ENCODE measurements around the gene PUM1.
"Not testable (repeated sequence)": the region's sequence is repeated elsewhere in the genome, so short reads cannot be mapped to it uniquely, and the experiment has no call there.

PUM1 gene

DNA sequence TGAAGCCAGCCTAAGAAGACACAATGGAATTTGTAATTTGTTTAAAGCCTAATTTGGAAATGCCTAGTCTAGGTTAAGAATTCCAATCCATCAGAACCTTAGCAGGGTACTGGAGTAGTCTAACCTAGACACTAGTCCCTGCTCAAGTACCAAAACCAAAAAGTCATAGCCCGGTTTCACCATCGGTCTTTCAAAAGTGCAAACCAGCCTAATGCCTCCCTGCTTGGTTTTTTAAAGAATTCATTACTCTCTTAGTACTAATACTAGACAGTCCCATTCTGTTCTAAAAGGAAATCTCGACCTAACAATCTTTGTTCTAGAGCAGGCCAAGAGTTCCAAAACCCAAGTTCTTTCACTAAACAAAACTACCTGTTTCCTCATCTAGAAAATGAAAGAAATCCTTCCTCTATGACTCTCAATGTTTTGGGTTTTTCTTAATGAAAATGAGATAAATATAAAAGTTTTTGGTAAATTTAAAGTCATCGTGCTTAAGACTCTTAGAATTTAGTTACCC lies 2.6 kb downstream of the PUM1 start:
- no peak for DNase-seq

DNA sequence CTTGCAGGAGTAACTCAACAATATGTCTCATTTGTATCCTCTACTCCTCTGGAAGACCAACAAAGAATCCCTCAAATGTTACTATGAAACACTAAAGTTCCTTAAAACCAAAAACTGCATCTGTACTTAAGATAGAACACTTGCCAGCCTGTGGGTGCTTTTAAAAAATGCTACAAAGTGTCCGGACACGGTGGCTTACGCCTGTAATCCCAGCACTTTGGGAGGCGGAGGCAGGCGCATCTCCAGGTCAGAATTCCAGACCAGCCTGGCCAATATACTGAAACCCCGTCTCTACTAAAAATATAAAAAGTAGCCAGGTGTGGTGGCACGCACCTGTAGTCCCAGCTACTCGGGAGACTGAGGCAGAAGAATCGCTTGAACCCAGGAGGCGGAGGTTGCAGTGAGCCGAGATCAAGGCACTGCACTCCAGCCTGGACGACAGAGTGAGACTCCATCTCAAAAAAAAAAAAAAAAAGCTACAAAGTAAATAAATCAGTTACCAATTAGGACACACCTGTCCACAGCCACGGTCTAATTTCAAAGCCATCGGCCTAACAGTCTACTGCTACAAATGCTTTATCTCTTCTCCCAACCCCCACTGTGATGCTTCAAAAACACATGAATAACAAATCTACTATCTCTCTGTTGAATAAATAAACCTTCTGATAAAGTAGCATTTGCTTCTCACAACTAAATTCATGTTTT lies 3.2 kb downstream of the PUM1 start:
- DNase-seq, result not testable (repeated sequence)

DNA sequence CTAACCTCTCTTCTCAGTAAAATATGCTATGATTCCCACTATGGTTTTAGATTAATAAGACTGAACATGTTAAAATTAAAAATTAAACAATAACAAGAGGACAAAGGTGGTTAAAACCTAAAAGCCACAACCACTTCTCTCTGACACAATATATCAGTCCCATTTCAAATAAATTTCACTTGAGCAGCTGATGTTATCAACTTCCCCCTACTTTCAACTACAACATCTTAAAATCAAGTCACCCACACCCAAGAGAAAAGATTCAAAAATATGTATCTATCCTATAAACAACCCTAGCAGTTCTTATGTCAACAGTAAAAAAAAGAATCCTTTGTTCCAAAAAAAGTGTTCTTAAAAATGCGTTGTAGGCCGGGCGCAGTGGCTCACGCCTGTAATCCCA lies 7.5 kb downstream of the PUM1 start:
- no peak for DNase-seq

DNA sequence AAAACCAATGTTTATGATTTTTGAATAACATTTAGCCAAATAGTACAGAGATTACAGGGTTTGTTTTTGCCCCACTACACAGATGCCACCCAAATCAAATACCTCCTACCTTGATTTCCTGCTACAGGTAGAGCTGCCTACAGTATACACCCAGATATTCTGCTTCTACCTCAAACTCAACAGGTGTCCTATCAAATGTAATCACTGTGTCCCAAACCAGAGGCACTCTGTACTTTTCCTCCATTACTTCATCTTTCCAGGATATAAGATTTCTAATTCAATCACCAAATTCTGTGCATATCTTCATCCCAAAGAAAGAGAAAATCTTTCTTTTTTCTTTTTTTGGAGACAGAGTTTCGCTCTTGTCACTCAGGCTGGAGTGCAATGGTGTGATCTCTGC lies 9.6 kb downstream of the PUM1 start:
- DNase-seq, result no peak

DNA sequence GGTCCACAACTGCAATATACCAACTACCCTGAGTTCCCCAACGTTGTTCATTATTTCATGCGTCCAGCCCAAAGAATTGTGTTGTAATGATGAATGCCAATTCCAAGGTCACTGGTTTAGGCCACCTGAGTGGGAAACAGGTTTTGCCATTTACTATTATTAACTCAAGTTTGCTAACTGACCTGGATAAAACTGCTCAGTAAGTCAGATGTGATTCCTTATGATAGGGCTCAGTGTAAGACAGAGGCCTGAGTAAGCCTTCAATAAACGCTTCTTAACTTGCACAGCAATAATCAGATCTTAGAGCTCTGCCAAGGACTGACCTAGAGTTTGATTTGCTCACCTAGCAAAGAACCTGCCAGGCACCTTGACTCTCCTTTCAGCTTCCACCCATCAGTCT lies 10.0 kb downstream of the PUM1 start:
- DNase-seq, result no peak

DNA sequence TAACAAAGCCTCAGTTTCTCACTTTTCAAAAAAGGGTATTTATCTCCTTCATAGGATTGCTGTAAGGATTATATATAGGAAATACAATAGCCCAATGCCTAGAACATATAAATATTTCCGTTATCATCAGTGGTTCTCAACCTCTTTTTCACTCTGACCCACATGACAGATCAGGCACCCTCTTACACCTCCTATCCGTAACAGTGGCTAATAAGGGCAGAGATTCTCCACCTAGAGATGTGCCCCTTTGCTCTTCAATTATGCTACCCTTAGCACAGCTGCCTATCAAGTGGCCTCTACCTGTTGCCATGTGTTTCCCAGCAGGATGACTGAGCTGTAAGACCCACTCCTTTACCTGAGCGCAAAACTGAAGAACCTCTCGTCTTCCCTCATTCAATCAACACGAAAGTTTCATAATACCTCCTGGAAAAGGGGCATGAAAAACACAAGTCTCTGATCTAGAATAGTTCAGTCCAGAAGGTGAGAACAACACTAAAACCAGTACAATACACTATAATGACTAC lies 10.5 kb downstream of the PUM1 start:
- no peak for DNase-seq

DNA sequence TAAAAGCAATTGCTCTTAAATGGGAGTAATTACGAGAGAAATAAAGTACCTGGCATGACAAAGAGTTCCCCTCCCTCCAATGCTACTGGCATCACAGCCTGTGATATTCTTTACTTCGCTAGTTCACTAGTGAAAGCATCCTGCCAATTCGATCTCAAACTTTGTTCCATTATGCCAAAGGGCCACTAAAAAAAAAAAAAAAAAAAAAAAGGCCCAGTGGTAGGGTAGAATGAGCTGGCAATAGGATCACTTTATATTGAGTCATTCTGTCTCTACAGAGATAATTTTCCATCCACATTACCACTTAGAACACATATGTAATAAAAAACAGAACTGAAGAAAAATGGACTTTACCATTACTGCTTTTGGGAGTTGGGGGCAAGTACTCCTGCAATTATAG lies 11.2 kb downstream of the PUM1 start:
- no peak for DNase-seq

DNA sequence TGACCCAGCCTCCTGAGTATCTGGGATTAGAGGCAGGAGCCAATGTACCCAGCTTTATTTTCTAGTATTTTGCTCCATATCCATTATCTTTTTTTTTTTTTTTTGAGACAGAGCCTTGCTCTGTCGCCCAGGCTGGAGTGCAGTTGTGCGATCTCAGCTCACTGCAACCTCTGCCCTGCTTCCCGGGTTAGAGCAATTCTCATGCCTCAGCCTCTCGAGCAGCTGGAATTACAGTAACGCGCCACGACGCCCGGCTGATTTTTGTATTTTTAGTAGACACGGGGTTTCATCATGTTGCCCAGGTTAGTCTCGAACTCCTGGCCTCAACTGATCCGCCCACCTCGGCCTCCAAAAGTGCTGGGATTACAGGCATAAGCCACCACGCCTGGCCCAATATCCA lies 12.9 kb downstream of the PUM1 start:
- DNase-seq, result not testable (repeated sequence)

DNA sequence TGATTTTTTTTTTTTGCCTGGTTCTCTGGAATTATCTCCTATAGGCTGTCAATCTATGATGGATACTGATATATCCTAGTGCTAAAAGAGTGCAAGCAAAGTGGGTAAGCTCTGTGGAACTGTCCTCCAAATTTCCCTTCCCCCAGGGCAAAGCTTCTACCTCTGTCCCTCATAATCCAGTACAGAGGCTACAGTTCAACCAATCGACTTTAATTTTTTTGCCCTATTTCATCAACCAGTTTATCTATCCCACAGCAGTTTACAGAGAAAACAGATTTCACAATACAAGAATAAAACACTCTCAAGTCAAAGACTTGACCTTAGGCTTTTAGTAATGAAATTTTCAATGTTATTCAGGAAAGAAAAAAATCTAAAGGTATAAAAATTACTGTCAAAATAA lies 13.9 kb downstream of the PUM1 start:
- DNase-seq, result no peak

DNA sequence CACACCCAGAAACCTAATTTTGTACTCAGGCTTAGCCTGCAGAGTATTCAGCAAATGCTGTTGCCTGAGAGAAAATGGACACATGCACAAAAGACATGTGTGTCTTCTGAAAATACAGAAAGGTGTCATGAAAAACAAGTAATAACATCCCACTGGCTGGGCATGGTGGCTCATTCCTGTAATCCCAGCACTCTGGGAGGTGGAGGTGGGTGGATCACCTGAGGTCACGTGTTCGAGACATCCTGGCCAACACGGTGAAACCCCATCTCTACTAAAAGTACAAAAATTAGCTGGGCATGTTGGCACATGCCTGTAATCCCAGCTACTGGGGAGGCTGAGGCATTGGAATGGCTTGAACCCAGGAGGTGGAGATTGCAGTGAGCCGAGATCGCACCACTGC lies 18.0 kb downstream of the PUM1 start:
- not testable (repeated sequence) for DNase-seq

DNA sequence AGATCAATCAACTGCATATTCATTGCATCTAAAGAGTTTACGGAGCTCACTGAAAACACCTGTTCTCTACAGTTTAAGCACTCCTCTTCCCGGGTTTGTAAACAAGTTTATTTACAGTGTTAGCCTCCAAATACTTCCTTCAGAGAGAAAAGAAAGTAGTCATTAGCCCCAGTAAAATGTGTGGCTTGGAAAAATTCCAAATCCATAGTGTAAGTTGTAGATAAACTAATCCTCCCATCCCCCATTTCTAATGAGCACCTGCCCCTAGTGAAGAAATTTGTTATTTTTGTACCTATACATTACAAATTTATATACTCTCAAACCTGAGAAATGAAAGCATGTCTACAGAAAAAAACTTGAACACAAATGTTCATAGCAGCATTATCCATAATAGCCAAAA lies 21.9 kb downstream of the PUM1 start:
- no peak for DNase-seq

DNA sequence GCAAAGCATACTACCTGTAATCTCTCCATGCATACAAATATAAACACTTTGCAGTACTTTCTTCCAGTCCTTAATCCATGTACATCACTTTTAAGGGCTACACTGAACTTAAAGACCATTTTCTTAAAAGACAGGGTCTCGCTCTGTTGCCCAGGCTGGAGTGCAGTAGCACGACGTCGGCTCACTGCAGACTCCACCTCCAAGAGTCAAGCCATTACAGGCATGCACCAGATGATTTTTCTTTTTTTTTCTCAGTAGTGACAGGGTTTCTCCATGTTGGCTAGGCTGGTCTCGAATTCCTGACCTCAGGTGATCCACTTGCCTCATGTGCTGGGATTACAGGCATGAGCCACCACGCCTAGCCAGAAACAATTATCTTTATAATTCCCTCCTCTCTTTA lies 22.9 kb downstream of the PUM1 start:
- no peak for DNase-seq

DNA sequence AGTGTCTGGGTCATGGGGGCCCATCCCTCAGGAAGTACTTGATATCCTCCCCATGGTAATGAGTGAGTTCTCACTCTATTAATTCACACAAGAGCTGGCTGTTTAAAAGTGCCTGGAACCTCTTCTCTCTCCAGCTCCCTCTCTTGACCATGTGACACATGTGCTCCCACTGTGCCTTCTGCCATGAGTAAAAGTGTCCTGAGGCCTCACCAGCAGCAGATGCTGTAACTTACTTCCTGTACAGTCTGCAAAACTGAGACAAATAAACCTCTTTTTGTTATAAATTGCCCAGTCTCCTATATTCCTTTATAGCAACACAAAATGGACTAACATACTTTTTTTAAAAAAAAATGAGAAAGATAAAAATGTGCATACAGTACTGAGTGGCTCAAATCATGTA lies 24.0 kb downstream of the PUM1 start:
- DNase-seq, result no peak

DNA sequence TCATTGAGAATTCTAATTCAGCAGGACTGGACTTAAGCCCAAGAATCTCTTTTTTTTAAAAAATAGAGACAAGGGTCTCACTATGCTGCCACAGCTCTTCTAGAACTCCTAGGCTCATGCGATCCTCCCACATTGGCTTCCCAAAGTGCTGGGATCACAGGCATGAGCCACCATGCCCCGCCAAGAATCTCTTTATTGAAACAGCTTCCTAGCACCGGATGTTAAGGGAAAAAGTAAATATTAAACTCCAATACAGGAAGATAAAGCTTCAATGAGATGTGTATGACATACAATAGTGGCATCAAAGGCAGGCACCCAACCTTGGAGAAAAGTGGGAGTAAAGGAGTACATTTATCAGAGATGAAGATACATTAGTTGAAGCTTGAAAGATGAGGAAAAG lies 25.5 kb downstream of the PUM1 start:
- DNase-seq, result no peak

DNA sequence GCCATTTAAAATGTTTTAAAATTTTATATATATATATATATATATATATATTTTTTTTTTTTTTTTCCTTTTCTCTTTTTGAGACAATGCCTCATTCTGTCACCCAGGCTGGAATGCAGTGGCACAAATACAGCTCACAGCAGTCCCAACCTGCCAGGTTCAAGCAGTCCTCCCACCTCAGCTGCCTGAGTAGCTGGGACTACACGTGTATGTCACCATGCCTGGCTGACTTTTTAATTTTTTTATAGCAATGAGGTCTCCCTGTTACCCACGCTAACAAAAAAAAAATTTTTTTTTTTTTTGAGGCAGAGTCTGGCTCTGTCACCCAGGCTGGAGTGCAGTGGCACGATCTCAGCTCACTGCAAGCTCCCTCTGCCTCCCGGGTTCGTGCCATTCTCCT lies 26.6 kb downstream of the PUM1 start:
- DNase-seq, result not testable (repeated sequence)

DNA sequence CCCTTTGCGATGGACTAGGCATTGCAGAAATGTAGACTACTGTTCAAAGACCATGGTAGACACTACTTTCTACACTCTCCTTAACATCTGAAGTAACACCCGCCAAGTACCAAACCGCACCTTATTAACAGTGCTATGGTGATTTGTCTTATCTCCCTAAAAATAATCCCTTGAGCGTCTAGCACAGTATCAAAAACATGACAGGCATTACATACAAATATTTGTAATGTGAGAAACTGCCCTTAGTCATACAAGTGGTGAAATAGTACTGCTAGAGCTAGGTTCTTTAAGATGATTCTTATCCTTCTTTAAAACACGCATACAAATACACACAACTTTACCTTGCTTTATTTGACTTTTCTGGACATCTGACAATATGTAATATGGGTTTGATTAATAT lies 27.2 kb downstream of the PUM1 start:
- DNase-seq, result no peak

DNA sequence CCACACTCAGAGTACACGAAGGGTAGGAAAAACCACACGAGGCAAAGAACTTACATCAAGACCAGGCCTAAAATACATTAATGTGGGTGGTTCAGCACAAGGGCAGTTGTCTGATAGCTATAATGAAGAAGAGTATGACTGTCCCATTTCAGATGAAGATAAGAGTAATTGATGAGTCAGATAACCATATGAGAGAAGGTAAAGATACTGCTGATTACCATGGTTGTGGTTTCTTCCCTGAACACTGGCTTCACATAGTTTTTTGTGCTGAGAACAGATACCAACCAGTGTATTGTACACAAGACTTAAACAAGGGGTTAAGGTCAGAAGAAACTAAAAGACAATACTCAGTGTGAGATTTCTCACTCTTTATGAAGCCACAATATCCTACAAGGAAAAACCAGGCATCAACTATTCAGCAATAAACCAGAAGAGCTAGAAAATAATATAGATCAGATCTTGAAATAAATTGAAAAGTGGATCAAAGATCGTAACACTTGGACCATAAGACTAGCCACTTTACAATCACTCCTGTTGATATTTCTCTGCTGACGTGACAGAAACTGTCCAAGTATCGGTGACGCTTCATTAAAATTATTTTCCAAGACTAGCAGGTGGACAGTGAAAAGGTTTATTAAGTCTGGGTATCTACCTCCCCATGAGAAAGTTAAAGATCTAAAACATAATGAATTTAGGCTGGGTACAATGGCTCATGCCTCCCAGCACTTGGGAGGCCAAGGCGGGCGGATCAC lies 28.6 kb downstream of the PUM1 start:
- DNase-seq, result no peak

DNA sequence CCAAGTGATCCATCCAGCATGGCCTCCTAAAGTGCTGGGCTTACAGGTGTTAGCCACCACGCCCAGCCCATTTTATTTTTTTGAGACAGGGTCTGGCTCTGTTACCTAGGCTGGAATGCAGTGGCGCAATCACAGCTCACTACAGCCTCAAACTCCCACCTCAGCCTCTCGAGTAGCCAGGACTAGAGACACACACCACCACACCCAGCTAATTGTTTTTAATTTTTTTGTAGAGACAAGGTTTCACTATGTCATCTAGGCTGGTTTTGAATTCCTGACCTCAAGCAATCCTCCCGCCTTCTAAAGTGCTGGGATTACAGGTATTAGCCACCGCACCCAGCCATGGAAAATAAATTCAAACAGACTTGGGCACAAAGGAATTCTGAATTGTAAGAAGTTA lies 31.9 kb downstream of the PUM1 start:
- DNase-seq, result no peak

DNA sequence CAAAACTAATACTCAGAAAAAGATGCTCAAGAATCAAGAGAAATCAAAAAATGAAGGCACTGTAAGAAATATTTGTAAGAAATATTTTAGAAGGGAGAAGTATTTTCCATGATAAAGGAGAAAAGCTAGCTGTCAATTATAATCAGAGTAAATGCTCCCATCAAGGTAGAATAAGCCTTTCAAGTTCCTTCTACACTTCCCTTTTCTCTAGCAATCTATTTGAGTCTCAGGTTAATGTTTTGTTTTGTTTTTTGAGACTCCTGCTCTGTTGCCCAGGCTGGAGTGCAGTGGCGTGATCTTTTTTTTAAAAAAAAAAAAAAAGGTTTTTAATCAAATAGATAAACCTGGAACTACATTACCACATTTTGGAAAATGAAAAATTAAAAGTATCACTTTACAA lies 33.3 kb downstream of the PUM1 start:
- no peak for DNase-seq

DNA sequence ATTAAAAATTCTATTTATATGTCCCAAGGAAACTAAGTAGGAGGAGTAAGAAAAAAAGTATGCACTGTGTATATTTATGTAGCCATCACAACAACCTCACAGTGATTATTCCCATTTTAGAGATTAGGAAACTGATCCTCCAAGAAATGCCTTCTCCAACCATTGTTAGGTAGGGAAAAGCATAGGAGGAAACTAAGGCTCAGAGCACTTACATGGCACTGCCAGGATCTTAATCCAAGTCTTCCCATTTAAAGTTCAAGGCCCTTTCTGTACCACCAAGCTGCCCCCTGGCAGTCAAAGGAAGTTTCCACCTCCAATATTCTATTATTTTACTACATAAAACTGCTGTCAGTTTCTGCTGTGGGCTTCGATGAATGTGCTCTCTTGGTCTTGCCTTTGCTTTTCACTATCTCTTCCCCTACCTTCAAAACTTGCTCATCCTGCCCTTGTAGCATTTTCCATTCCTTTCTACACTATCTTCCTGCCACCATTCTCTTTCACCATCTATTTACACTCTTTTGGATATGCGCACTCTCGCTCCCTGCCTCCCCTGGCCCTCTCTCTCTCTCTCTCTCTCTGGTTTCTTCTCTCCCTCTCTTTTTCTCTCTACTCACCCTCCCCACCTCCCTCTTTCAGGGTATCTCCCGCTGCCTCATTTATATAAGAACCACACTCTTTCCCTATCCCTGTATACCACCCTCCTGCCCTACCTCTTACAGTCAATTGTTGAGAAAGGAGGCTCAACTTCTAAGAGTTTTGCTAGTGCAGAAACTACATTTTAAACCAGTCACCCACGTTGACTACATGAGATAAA lies 34.0 kb downstream of the PUM1 start:
- DNase-seq, result no peak

DNA sequence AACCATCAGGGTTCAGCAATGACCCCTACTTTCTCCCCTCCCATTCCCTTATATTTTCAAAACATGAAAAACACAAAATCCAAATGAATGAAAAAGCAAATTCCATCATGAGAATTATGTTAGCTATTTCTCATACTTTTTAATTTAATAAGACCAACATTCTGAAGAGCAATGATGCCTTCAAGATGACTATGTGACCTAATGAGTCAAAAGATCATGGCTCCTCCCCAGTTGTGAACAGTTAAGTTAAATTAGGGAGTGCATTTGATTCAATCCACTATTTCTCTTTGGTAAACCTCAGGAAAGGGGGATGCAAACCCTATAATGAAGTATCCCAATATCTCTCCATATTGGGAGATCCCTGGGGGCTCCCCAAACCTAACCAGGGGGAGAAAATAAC lies 36.5 kb downstream of the PUM1 start:
- DNase-seq, result no peak

DNA sequence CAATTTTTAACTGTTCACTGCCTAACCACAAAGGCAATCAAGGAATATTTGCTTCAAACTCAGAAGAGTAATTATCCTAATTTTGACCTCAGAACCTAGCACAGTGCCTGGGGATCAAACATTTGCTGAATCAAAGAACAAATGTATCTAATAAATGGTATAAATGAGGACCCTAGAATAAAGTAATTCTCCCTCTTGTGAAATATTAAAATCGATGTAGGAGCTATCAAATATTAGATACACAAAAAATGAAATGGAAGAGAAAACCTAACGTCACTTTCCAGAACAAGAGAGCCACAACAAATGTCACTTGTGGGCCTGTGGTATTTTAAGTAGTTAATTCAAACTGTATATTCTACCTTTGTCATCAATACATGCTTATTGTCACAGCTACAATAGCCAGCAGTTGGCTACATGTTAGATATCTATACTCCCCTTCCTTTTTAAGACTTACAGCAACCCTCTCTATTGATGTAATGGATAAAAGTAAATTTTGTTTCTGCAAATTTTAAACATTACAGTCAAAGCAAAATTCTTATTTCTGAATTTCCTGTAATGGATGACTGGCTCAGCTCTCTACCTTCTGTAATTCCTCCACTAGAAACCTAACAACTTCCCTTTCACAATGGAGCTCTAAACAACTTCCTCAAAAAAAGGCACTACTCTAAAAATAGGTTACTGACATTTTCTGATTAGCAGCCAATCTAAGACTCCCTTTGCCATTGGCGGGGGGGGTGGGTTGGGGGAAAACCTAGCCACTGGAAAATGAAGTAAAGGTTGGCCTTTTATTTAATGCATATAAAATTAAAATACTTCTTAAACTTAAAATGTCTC lies 37.6 kb downstream of the PUM1 start:
- no peak for DNase-seq

DNA sequence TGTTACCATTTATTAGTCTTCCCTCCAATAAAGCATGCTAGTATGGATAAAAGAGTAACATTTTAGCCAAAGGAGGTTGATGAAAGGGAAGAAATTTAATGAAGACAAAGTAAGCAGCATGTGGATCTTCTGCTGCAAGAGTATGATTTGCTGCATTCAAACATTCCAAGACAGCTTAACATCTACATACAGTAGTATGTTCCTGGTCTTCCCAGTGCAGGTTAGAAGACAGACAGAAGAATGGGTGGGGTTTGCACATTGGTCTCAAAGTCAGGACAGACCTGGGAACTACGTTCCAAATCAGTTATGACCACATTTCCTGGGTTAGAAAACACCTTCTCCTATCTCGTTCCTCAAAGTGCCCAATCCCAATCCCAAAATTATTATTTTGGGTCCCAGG lies 43.3 kb downstream of the PUM1 start:
- DNase-seq, result no peak

All from NK-92 treated with Interleukin-12 subunit alpha and Interleukin-12 subunit beta, amount 100 ng/mL, for 24 hours (cell line).